ENCODE results near the gene HDAC4.

HDAC4 gene

GRCh38 chr2:239399433-239399920, 1.3 kb downstream of the HDAC4 start:
- Histone ChIP-seq H3K27ac (ENCODE audit: low read depth, low read length, poor library complexity, severe bottlenecking) (no peak overlapping the region), H3K27me3 (ENCODE audit: insufficient read depth, low read length) (peaks cover 11% of the 10 kb centered on the region; the same call in 1 of the 2 replicates), H3K9me3 (ENCODE audit: low read length) (0 out of 2 replicates have a peak, but pooled peaks cover 4% of the 10 kb centered on the region), H2AFZ (ENCODE audit: low read length) (no peak overlapping the region), H3K36me3 (ENCODE audit: insufficient read depth, low read length) (no peaks in the 10 kb centered on the region; the same call in 1 of the 2 replicates), H3K9ac (ENCODE audit: low read length) (no peak overlapping the region; the same call in 1 of the 2 replicates), H4K20me1 (ENCODE audit: insufficient read depth, low read length) (no peaks in the 10 kb centered on the region), H3K4me3 (ENCODE audit: low read depth, low read length, poor library complexity, severe bottlenecking) (peak overlapping the region; percentile 43), H3K9me2 (ENCODE audit: low read depth, low read length) (no peaks in the 10 kb centered on the region), H3F3A (ENCODE audit: insufficient read depth, low read length) (no peaks in the 10 kb centered on the region), H3K4me1 (ENCODE audit: insufficient read depth, low read length, severe bottlenecking) (peaks cover 21% of the 10 kb centered on the region), H3K4me2 (ENCODE audit: low read length) (peak overlapping the region; percentile 60), H3K79me2 (ENCODE audit: insufficient read depth, low read length) (no peaks in the 10 kb centered on the region)
- TF ChIP-seq EZH2 (IDR thresholded peaks at IDR 0.05; ENCODE audit: borderline replicate concordance, low read length) (no peak), CTCF (IDR thresholded peaks at IDR 0.05; ENCODE audit: low read length) (no peak)

GRCh38 chr2:239398521-239398921, 2.3 kb downstream of the HDAC4 start:
- Histone ChIP-seq H3K9ac (ENCODE audit: low read length) (no peak overlapping the region), H3K4me2 (ENCODE audit: low read length) (no peak overlapping the region), H3K27me3 (ENCODE audit: insufficient read depth, low read length) (peaks cover 10% of the 10 kb centered on the region; the same call in 1 of the 2 replicates), H3F3A (ENCODE audit: insufficient read depth, low read length) (no peaks in the 10 kb centered on the region), H3K79me2 (ENCODE audit: insufficient read depth, low read length) (no peaks in the 10 kb centered on the region), H3K27ac (ENCODE audit: low read depth, low read length, poor library complexity, severe bottlenecking) (no peak overlapping the region), H4K20me1 (ENCODE audit: insufficient read depth, low read length) (no peaks in the 10 kb centered on the region), H2AFZ (ENCODE audit: low read length) (no peak overlapping the region), H3K36me3 (ENCODE audit: insufficient read depth, low read length) (no peaks in the 10 kb centered on the region; the same call in 1 of the 2 replicates), H3K4me3 (ENCODE audit: low read depth, low read length, poor library complexity, severe bottlenecking) (no peak overlapping the region), H3K4me1 (ENCODE audit: insufficient read depth, low read length, severe bottlenecking) (peaks cover 21% of the 10 kb centered on the region), H3K9me3 (ENCODE audit: low read length) (0 out of 2 replicates have a peak, but pooled peaks cover 4% of the 10 kb centered on the region), H3K9me2 (ENCODE audit: low read depth, low read length) (no peaks in the 10 kb centered on the region)
- TF ChIP-seq CTCF (IDR thresholded peaks at IDR 0.05; ENCODE audit: low read length) (no peak), EZH2 (IDR thresholded peaks at IDR 0.05; ENCODE audit: borderline replicate concordance, low read length) (no peak)

GRCh38 chr2:239397931-239398471, 2.8 kb downstream of the HDAC4 start:
- peaks cover 21% of the 10 kb centered on the region for H3K4me1 ChIP-seq (ENCODE audit: insufficient read depth, low read length, severe bottlenecking)
- H4K20me1 ChIP-seq (ENCODE audit: insufficient read depth, low read length) = no peaks in the 10 kb centered on the region
- H3K4me3 ChIP-seq (ENCODE audit: low read depth, low read length, poor library complexity, severe bottlenecking) = no peak overlapping the region

More at GRCh38 chr2:239397931-239398471, 2.8 kb downstream of the HDAC4 start:
- Histone ChIP-seq H3K79me2 (ENCODE audit: insufficient read depth, low read length) (no peaks in the 10 kb centered on the region), H3K9me3 (ENCODE audit: low read length) (0 out of 2 replicates have a peak, but pooled peaks cover 3% of the 10 kb centered on the region), H3K9me2 (ENCODE audit: low read depth, low read length) (no peaks in the 10 kb centered on the region), H3K27ac (ENCODE audit: low read depth, low read length, poor library complexity, severe bottlenecking) (no peak overlapping the region), H3K27me3 (ENCODE audit: insufficient read depth, low read length) (peaks cover 5% of the 10 kb centered on the region; the same call in 1 of the 2 replicates), H2AFZ (ENCODE audit: low read length) (no peak overlapping the region), H3F3A (ENCODE audit: insufficient read depth, low read length) (no peaks in the 10 kb centered on the region), H3K36me3 (ENCODE audit: insufficient read depth, low read length) (no peaks in the 10 kb centered on the region; the same call in 1 of the 2 replicates), H3K4me2 (ENCODE audit: low read length) (no peak overlapping the region), H3K9ac (ENCODE audit: low read length) (no peak overlapping the region)
- TF ChIP-seq CTCF (IDR thresholded peaks at IDR 0.05; ENCODE audit: low read length) (no peak), EZH2 (IDR thresholded peaks at IDR 0.05; ENCODE audit: borderline replicate concordance, low read length) (no peak)
